ENCODE measurements around the gene ZNF225.
"Not testable (repeated sequence)": the region's sequence is repeated elsewhere in the genome, so short reads cannot be mapped to it uniquely, and the experiment has no call there.

The ZNF225 gene

GRCh38 chr19:44113138-44113783 is at the start of gene ZNF225:
TSS of gene ZNF225 (plus strand) at chr19:44113399. CDS start at chr19:44115828, 2,429 bp downstream.
- peak; percentile 97 for DNase-seq (ENCODE audit: low read depth)

- no peak for DNase-seq (ENCODE audit: low read depth)
These were observed 46.9 kb upstream of the ZNF225 start for GRCh38 chr19:44066305-44066704.

GRCh38 chr19:44069415-44069814 is 43.8 kb upstream of the ZNF225 start:
- no peak for DNase-seq (ENCODE audit: low read depth)

- peak; percentile 57 for DNase-seq (ENCODE audit: low read depth)
These were observed 41.2 kb upstream of the ZNF225 start, which contains the start of gene ZNF284 for GRCh38 chr19:44071824-44072542. TSS of gene ZNF284 (plus strand) at chr19:44072159. CDS start at chr19:44076390, 4,231 bp downstream.

- no peak for DNase-seq (ENCODE audit: low read depth)
These were observed 40.4 kb upstream of the ZNF225 start for GRCh38 chr19:44072543-44073401.

- no peak for DNase-seq (ENCODE audit: low read depth)
These were observed 36.9 kb upstream of the ZNF225 start for GRCh38 chr19:44076325-44076724.

GRCh38 chr19:44092108-44092507 is 21.1 kb upstream of the ZNF225 start:
- no peak for DNase-seq (ENCODE audit: low read depth)

GRCh38 chr19:44093931-44094765 is 19.1 kb upstream of the ZNF225 start, which contains the start of gene ZNF224:
TSS of gene ZNF224 (plus strand) at chr19:44094361. CDS start at chr19:44097874, 3,513 bp downstream.
- peak; percentile 57 for DNase-seq (ENCODE audit: low read depth)

- no peak for DNase-seq (ENCODE audit: low read depth)
These were observed 5.4 kb upstream of the ZNF225 start for GRCh38 chr19:44107751-44108150.

GRCh38 chr19:44109458-44109857 is 3.7 kb upstream of the ZNF225 start:
- DNase-seq (ENCODE audit: low read depth): no peak

GRCh38 chr19:44111910-44112463 is 1.2 kb upstream of the ZNF225 start:
- peak; percentile 76 for DNase-seq (ENCODE audit: low read depth)

- DNase-seq (ENCODE audit: low read depth): no peak
These were observed 429 bp upstream of the ZNF225 start for GRCh38 chr19:44112802-44113137.

GRCh38 chr19:44113784-44114390 is 688 bp downstream of the ZNF225 start:
- no peak for DNase-seq (ENCODE audit: low read depth)

GRCh38 chr19:44121162-44121561 is 8.0 kb downstream of the ZNF225 start:
- DNase-seq (ENCODE audit: low read depth): not testable (repeated sequence)

- DNase-seq (ENCODE audit: low read depth): no peak
These were observed 18.8 kb downstream of the ZNF225 start for GRCh38 chr19:44131955-44132354.

GRCh38 chr19:44141191-44142058 is 28.2 kb downstream of the ZNF225 start, which contains the start of gene ZNF234:
TSS of gene ZNF234 (plus strand) at chr19:44141554. CDS start at chr19:44144633, 3,079 bp downstream.
- peak; percentile 38 for DNase-seq (ENCODE audit: low read depth)

- DNase-seq (ENCODE audit: low read depth): no peak
These were observed 28.8 kb downstream of the ZNF225 start for GRCh38 chr19:44142059-44142433.

- no peak for DNase-seq (ENCODE audit: low read depth)
These were observed 36.6 kb downstream of the ZNF225 start for GRCh38 chr19:44149776-44150175.

GRCh38 chr19:44151491-44151890 is 38.3 kb downstream of the ZNF225 start:
- no peak for DNase-seq (ENCODE audit: low read depth)

- no peak for DNase-seq (ENCODE audit: low read depth)
These were observed 43.3 kb downstream of the ZNF225 start for GRCh38 chr19:44156475-44156874.
